Mesothelial cell of epicardium (in vitro differentiated cells): ENCODE results near the gene COMMD8. TPM values are rescaled to one million over a fixed set of nuclear protein-coding genes. Genes with fewer than 3 reads are reported as not detected.

Source experiments
- DNase-seq, 2 experiments: peaks; one replicate each; pipeline ENCODE4 v3.0.0; 2021; ENCODE audit warnings: low spot score in 2 of 2; ENCODE audit not compliant: unreplicated experiment in 2 of 2
- H3K27ac Mint-ChIP-seq: 2 replicates; pipeline ENCODE4 v1.8.0; 2021; ENCODE audit warnings: mixed read lengths
- H3K27me3 Mint-ChIP-seq: 2 replicates; pipeline ENCODE4 v1.8.0; 2021; ENCODE audit warnings: low read depth, mixed read lengths
- H3K36me3 Mint-ChIP-seq: 2 replicates; pipeline ENCODE4 v1.8.0; 2021; ENCODE audit warnings: mixed read lengths
- H3K4me1 Mint-ChIP-seq: 2 replicates; pipeline ENCODE4 v1.8.0; 2021; ENCODE audit warnings: mixed read lengths
- H3K4me3 Mint-ChIP-seq: 2 replicates; pipeline ENCODE4 v1.8.0; 2021; ENCODE audit warnings: mild to moderate bottlenecking, moderate library complexity, mixed read lengths
- H3K9me3 Mint-ChIP-seq: 2 replicates; pipeline ENCODE4 v1.8.0; 2021; ENCODE audit warnings: mixed read lengths
- total RNA-seq: library from RNA; stranded (reverse); gene quantifications from 3 replicates; pipeline ENCODE4 v1.2.1, GENCODE V29; 2021
- TF ChIP-seq, protein P1 (sequence below): fragments of 200-600 bp; sonication (generic); IDR thresholded peaks from one replicate; pipeline ENCODE4 v1.5.0; 2021; ENCODE audit warnings: antibody characterized with exemption; ENCODE audit not compliant: unreplicated experiment

COMMD8 gene
- total RNA-seq, 1 donor from 2014 or later = 10.0 TPM

DNA sequence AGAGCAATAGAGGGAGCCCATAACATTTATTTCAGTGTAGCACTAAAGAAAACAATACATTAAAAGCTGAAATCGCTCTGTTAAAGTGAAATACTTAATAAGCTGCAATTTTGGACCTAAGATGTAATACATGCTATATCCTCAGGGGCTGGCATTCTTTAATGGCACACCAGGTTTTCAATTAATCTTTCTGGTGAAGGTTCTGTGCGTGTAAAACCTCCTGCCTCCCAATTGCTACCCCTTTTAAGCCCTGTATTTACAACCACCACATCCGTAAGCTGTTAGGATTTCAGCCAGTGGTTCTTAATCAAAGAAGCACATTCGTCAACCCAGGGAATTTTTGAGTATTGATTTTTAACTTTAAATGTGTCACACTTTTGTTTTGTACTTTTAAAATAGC lies 7.6 kb upstream of the COMMD8 start:
- H3K9me3 Mint-ChIP-seq = no peaks in the 10 kb centered on the region
- no peak overlapping the region for H3K4me3 Mint-ChIP-seq
- H3K36me3 Mint-ChIP-seq = no peaks in the 10 kb centered on the region
- TF ChIP-seq, protein P1, sequence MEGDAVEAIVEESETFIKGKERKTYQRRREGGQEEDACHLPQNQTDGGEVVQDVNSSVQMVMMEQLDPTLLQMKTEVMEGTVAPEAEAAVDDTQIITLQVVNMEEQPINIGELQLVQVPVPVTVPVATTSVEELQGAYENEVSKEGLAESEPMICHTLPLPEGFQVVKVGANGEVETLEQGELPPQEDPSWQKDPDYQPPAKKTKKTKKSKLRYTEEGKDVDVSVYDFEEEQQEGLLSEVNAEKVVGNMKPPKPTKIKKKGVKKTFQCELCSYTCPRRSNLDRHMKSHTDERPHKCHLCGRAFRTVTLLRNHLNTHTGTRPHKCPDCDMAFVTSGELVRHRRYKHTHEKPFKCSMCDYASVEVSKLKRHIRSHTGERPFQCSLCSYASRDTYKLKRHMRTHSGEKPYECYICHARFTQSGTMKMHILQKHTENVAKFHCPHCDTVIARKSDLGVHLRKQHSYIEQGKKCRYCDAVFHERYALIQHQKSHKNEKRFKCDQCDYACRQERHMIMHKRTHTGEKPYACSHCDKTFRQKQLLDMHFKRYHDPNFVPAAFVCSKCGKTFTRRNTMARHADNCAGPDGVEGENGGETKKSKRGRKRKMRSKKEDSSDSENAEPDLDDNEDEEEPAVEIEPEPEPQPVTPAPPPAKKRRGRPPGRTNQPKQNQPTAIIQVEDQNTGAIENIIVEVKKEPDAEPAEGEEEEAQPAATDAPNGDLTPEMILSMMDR = peak; percentile 48
- peak overlapping the region; percentile 8 for H3K27ac Mint-ChIP-seq
- DNase-seq = no peak
- H3K27me3 Mint-ChIP-seq = no peaks in the 10 kb centered on the region
- peaks cover 49% of the 10 kb centered on the region for H3K4me1 Mint-ChIP-seq

DNA sequence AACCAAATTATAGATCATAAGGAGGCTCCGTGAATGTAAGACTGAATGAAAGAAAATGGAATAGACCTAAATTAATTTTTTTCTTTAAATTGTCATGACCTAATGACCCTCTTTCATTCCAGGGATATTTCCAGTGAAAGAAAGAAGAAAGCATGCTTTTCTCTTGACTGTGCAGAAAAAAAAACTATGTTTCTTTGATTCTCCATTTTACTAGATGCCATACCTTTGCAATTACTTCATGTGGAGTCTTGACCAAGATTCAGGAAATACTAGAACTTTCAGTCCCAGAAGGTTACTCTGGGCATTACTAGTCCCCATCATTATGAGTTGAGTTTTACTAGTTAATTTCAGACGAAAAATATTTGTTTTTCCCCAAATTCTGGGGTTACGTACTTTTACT lies 6.4 kb upstream of the COMMD8 start:
- H3K27me3 Mint-ChIP-seq = no peaks in the 10 kb centered on the region
- H3K27ac Mint-ChIP-seq = peak overlapping the region; percentile 57
- TF ChIP-seq, protein P1 = no peak
- no peaks in the 10 kb centered on the region for H3K36me3 Mint-ChIP-seq
- H3K9me3 Mint-ChIP-seq = no peaks in the 10 kb centered on the region
- no peak overlapping the region for H3K4me3 Mint-ChIP-seq
- no peak for DNase-seq
- H3K4me1 Mint-ChIP-seq = peaks cover 44% of the 10 kb centered on the region

DNA sequence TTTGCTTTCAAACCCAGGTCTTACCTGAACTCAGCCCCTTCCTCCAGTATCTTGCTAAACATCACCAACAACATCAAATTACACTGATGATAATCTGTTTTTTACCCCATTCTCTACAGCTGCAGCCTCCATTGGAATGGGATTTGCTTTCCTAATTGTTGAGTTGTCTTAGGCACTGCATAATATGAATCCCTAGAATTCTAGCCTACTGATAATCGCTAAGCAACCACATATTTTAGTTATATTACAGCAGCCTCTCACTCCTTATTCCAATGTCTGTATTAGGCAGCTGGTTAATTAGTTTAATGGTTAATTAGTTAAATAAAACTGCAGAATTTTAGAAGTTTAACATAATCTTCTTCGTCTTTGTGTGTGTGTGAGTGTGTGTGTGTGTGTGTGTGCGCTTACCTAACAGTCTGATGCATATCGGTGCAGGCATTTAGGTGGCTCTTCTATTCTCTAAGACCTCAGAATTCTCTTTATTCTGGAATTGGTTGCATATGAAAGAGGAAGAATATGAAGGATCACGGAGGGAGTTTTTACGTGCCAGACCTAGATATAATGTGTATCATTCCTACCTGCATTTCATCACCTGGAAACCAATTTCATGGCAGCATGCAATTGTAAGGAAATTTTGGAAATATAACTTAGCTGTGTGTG lies 5.3 kb upstream of the COMMD8 start:
- Mint-ChIP-seq H3K9me3 (no peaks in the 10 kb centered on the region), H3K27me3 (no peaks in the 10 kb centered on the region), H3K27ac (peak overlapping the region; percentile 70), H3K4me3 (no peak overlapping the region), H3K4me1 (peaks cover 44% of the 10 kb centered on the region), H3K36me3 (no peaks in the 10 kb centered on the region)
- DNase-seq = no peak
- TF ChIP-seq, protein P1 = no peak

DNA sequence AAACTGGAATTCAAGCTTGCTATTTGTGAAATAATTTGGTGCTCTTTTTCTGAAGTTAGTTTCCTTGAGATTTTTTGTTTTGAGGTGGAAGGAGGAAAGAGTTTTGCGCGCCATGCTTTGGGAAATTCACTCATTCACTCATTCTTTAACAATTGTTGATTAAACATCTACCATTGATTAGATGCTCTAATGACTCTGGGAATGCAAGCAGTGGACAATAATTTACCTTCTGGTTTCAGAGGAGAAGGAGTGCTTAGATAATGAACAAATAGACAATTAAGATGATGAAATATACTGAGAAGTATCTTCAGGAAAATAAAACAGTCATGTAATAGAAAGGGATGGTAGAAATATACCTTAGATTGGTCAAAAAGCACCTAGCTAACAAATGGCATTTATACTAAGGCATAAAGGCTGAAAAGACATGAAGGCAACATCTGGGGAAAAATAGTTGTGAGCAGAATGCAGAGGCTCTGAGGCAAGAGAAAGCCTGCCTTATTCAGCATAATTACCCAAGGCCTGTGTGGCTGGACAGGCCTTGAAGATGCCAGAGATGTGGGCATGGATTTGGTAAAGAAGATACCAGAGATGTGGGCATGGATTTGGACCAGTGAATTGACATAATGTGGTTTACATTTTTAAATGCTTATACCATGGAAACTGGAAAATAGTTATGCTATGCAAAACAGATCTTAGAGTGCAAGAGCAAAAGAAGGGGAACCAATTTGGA lies 2.7 kb upstream of the COMMD8 start:
- TF ChIP-seq, protein P1 = no peak
- no peak overlapping the region for H3K27ac Mint-ChIP-seq
- H3K36me3 Mint-ChIP-seq = no peaks in the 10 kb centered on the region
- peaks cover 46% of the 10 kb centered on the region for H3K4me1 Mint-ChIP-seq
- no peak overlapping the region for H3K4me3 Mint-ChIP-seq
- H3K27me3 Mint-ChIP-seq = no peaks in the 10 kb centered on the region
- H3K9me3 Mint-ChIP-seq = no peaks in the 10 kb centered on the region
- DNase-seq = no peak

DNA sequence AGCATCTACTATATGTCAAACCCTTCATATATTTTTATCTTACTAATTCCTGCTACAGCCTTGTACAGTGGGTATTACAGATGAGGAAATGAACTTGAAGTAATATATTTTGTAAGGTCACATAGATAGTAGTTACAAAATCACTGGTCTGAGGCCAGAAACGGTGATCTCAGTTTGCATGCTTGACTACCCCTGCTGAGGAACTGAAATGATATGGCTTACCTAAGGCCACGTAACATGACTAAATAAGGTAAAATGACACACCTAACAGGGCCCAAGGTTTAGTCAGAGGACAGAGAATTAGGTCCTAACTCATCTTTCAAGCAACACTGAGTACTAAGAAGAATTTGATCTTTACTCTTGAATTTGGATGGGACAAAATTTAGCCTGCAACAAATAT lies 1.5 kb upstream of the COMMD8 start:
- TF ChIP-seq, protein P1 = no peak
- no peak overlapping the region for H3K4me3 Mint-ChIP-seq
- H3K36me3 Mint-ChIP-seq = no peaks in the 10 kb centered on the region

More for the DNA sequence above, 1.5 kb upstream of the COMMD8 start:
- H3K27ac Mint-ChIP-seq = no peak overlapping the region
- no peak for DNase-seq
- H3K27me3 Mint-ChIP-seq = no peaks in the 10 kb centered on the region
- H3K9me3 Mint-ChIP-seq = no peaks in the 10 kb centered on the region
- H3K4me1 Mint-ChIP-seq = peaks cover 34% of the 10 kb centered on the region
